Measurements from ENCODE around the gene ZFAND2A.
"Not testable (repeated sequence)": the region's sequence is repeated elsewhere in the genome, so short reads cannot be mapped to it uniquely, and the experiment has no call there.

Gene ZFAND2A

DNA sequence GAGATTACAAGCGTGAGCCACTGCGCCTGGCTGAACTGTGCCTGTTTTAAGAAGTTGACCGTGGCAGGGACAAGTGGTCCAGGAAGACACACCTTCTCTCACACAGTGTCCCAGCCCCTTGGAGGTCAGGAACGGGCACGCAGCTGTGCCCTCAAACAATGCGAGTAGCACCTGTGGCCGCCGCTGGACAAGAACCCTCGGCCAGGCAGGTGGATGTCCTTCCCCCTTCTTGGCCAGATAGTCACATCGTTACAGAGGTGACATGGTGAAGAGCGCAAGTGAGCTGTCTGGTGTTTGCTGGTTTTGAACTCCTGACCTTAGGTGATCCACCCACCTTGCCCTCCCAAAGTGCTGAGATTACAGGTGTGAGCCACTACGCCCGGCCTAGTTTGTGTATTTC, 8.8 kb downstream of the ZFAND2A start:
- no peak for DNase-seq
- TF ChIP-seq GATA1 (IDR thresholded peaks at IDR 0.05; ENCODE audit: low read depth, low read length) (no peak), POLR2A (IDR thresholded peaks at IDR 0.05; ENCODE audit: low read length) (no peak)

- TF ChIP-seq GATA1 (IDR thresholded peaks at IDR 0.05; ENCODE audit: low read depth, low read length) = no peak
- DNase-seq = no peak
Observed at GRCh38 chr7:1150400-1151002, 9.5 kb downstream of the ZFAND2A start.

GRCh38 chr7:1149351-1149794, 10.6 kb downstream of the ZFAND2A start:
- DNase-seq = no peak
- TF ChIP-seq GATA1 (IDR thresholded peaks at IDR 0.05; ENCODE audit: low read depth, low read length) = no peak

- DNase-seq = not testable (repeated sequence)
Observed at GRCh38 chr7:1147873-1148272, 12.1 kb downstream of the ZFAND2A start.

DNA sequence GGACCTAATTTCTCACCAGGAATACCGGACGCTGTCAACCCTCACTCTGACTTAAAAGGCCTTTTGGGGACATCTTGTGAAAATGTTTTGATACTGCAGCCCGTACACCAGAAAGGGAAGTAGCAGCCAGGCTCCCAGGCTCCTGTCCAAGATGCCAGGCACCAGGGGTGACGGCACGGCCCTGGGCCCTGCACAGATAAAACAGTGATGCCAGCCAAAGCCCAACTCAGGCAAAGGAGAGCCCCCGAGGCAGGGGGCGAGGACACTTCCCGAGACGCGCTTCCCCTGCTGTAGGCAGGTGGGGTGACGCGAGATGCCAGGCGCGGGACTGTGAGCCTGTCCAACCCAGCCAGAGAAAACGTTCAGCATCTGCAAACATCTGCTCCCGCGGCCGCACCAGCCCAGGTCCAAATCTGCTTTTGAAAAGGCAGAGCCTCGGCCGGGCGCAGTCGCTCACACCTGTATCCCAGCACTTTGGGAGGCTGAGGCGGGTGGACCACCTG, 15.7 kb downstream of the ZFAND2A start:
- TF ChIP-seq POLR2A (IDR thresholded peaks at IDR 0.05; ENCODE audit: low read length) (no peak), GATA1 (IDR thresholded peaks at IDR 0.05; ENCODE audit: low read depth, low read length) (no peak)
- DNase-seq = peak in 1 of 2 experiments; percentile 10

GRCh38 chr7:1143031-1143430, 17.0 kb downstream of the ZFAND2A start:
- not testable (repeated sequence) for DNase-seq

GRCh38 chr7:1142051-1142635, 17.9 kb downstream of the ZFAND2A start:
- DNase-seq = no peak
- no peak for TF ChIP-seq GATA1 (IDR thresholded peaks at IDR 0.05; ENCODE audit: low read depth, low read length)
- TF ChIP-seq POLR2A (IDR thresholded peaks at IDR 0.05; ENCODE audit: low read length) = no peak

GRCh38 chr7:1141651-1142050, 18.3 kb downstream of the ZFAND2A start:
- no peak for TF ChIP-seq POLR2A (IDR thresholded peaks at IDR 0.05; ENCODE audit: low read length)
- no peak for TF ChIP-seq GATA1 (IDR thresholded peaks at IDR 0.05; ENCODE audit: low read depth, low read length)
- no peak for DNase-seq

GRCh38 chr7:1140476-1141104, 19.4 kb downstream of the ZFAND2A start:
- TF ChIP-seq POLR2A (IDR thresholded peaks at IDR 0.05; ENCODE audit: low read length) (no peak), GATA1 (IDR thresholded peaks at IDR 0.05; ENCODE audit: low read depth, low read length) (no peak)
- DNase-seq = no peak

DNA sequence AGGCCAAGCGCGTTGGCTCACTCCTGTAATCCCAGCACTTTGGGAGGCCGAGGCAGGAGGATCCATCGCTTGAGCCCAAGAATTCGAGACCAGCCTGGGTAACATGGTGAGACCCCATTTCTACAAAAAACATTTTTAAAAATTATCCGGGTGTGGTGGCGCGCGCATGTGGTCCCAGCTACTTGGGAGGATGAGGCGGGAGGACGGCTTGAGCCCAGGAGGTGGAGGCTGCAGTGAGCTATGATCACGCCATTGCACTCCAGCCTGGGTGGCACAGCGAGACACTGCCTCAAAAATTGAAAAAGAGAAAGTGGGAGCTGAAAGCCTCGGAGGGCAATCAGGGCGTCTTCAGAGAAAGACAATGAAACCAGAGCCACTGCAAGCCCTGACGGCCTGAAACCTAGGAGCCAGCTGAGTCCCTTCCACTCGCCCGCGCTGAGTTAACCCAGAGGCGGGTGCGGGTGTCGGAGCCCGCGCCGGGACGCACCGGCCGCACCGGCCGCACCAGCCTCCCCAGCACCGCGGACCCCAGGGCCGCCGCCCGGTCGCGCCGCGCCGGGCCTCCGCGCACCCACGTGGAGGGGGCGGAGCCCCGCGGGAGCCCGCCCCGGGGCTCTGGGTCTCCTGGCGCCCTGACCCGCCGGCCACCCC, 22.4 kb downstream of the ZFAND2A start:
- TF ChIP-seq POLR2A (IDR thresholded peaks at IDR 0.05; ENCODE audit: low read length) (no peak), GATA1 (IDR thresholded peaks at IDR 0.05; ENCODE audit: low read depth, low read length) (no peak)
- DNase-seq = peak in 1 of 2 experiments; percentile 54

DNA sequence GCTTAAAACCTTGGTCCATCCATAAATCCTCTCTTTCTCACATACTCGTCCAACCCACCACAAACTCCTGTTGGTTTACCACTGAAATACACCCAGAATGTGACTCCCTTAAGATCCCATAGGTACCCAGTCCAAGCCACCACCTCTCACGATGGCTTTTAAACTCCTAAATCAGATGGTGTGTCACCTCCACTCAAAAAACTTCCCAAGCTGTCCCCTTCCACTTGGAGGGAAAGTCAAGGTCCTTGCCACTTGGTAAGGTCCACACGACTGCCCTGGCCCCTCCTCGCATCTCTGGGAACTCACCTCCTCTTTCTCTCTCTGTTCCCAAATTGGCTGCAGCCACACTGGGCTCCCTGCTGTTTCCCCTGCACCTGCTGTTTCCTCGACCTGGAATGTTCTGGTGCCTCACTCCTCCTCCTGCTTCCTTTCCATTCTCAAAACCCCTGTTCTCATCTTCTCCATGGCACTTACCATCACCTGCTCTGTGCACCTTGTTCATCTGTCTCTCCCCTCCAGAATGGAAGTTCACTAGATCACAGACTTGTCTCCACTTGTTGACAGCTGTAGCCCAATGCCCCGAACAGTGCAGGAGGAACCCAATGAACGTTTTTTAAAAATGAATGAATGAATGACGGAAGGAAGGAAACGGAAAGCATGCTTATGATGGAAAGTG, 23.0 kb downstream of the ZFAND2A start:
- DNase-seq = peak; percentile 44 to 46
- no peak for TF ChIP-seq GATA1 (IDR thresholded peaks at IDR 0.05; ENCODE audit: low read depth, low read length)
- no peak for TF ChIP-seq POLR2A (IDR thresholded peaks at IDR 0.05; ENCODE audit: low read length)

DNA sequence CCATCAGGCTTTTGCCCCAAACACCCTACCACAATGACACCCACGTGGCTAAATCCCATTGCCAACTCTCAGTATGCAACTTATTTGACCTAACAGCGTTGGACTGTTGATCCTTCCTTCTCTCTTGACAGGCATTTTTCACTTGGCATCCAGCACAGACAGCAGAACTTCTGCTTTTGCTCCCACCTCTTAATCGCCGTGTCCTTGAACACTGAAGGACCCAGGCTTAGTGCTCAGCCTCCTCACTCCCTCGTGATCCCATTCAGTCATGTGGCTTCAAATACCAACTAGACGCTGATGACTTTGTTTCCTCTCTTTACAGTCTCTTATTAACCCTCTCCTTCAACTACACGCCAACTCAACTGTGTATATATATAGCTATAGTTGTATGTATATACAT, 25.0 kb downstream of the ZFAND2A start:
- TF ChIP-seq POLR2A (IDR thresholded peaks at IDR 0.05; ENCODE audit: low read length) = no peak
- TF ChIP-seq GATA1 (IDR thresholded peaks at IDR 0.05; ENCODE audit: low read depth, low read length) = no peak
- DNase-seq = no peak

DNA sequence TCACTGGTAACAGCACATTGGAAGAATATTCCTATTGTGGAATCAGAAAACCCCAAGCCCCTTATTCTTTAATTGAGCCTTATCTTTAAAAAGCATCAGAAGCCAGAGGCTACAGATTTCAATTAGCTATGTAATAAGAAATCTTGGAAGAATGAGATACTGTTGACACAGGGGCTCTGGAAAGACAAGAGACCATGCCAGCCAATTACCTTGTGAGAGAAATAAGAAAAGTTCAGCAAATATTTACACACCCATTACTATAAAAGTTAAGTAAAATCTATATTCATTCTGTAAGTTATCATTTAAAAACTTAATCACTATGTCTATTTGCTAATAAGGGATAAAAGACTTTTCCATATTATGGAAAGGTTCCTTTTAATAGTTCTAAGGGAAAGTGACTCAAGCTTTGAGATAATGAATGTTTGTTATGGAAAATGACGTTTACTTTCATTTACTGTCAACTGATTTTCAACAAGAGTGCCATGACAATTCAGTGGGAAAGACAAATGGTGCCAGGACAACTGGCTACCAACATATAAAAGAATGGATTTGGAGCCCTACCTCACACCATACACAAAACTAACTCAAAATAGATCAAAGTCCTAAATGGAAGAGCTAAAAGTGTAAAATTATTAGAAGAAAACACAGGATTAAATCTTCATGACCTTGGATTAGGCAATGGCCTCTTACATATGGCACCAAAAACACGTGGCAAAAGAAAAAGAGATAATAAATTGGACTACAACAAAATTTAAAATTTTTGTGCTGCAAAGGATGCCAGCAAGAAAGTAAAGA, 28.3 kb downstream of the ZFAND2A start:
- DNase-seq = no peak
- TF ChIP-seq POLR2A (IDR thresholded peaks at IDR 0.05; ENCODE audit: low read length) = no peak
- TF ChIP-seq GATA1 (IDR thresholded peaks at IDR 0.05; ENCODE audit: low read depth, low read length) = no peak

Measured in erythroblast (primary cell).